C4-2B (cell line): ENCODE measurements around the gene KSR2.

Experiments used
- CTCF ChIP-seq: fragments of 450-650 bp; conservative IDR thresholded peaks from 2 replicates; pipeline ENCODE4 v1.5.1; 2017; ENCODE audit warnings: mild to moderate bottlenecking
- ZFX ChIP-seq: fragments of 450-650 bp; IDR thresholded peaks from 2 replicates; pipeline ENCODE4 v1.6.1; 2017

- TF ChIP-seq CTCF (no peak), ZFX (no peak)
Measured at GRCh38 chr12:117686210-117686609, 282.6 kb downstream of the KSR2 start.
